Mucosa of rectum (tissue), 2 donors: Measurements from ENCODE around the gene LIPA.
"Not testable (repeated sequence)": the region's sequence is repeated elsewhere in the genome, so short reads cannot be mapped to it uniquely, and the experiment has no call there.

Experiments
- H3K27ac ChIP-seq, 2 donors: one replicate each; pipeline ENCODE4 v1.7.0; 2013; ENCODE audit warnings: inconsistent platforms in 2 of 2, low read depth in 2 of 2, low read length in 2 of 2
- H3K27me3 ChIP-seq, 2 donors: one replicate each; pipeline ENCODE4 v1.7.0; 2013; ENCODE audit warnings: low read length in 2 of 2; ENCODE audit not compliant: control insufficient read depth in 2 of 2, insufficient read depth in 2 of 2
- H3K36me3 ChIP-seq, 2 donors: one replicate each; pipeline ENCODE4 v1.7.0; 2013; ENCODE audit warnings: low read length in 2 of 2; ENCODE audit not compliant: control insufficient read depth in 2 of 2, insufficient read depth in 2 of 2
- H3K4me1 ChIP-seq, 2 donors: one replicate each; pipeline ENCODE4 v1.7.0; 2013; ENCODE audit warnings: low read length in 2 of 2, mild to moderate bottlenecking in 1 of 2; ENCODE audit not compliant: control insufficient read depth in 2 of 2, insufficient read depth in 2 of 2
- H3K4me3 ChIP-seq, 2 donors: one replicate each; pipeline ENCODE4 v1.7.0; 2013; ENCODE audit warnings: low read length in 2 of 2
- H3K9ac ChIP-seq, 2 donors: one replicate each; pipeline ENCODE4 v1.7.0; 2013; ENCODE audit warnings: low read length in 2 of 2, low read depth in 1 of 2, mild to moderate bottlenecking in 1 of 2
- H3K9me3 ChIP-seq, 2 donors: one replicate each; pipeline ENCODE4 v1.7.0; 2013; ENCODE audit warnings: low read length in 2 of 2; ENCODE audit not compliant: control insufficient read depth in 2 of 2
- donor health status: healthy.
- donor health status: Normal muscosa, but diverticular disease.

Gene LIPA

DNA sequence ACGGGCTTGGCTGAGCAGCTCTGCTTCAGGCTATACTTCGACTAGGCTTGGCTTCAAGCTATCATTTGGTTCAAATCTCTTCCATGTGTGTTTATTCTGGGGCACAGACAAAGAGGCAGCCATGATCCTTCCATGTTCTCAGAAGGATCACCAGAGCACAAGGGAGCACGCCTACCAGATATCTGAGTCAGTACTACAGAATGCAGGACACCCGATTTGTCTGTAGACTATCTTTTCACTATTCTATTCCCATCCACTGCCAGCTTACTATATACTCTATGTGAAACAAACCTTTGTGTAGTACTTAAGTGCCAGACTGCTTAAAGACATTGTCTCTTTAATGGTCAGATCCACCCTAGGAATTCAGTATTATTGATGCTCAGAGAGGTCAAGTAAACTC is 79.6 kb downstream of the LIPA start:
- H3K27ac ChIP-seq: no peak overlapping the region
- H3K9ac ChIP-seq: no peak overlapping the region
- H3K27me3 ChIP-seq: peaks cover 0 to 3% of the 10 kb centered on the region in 2 donors
- no peaks in the 10 kb centered on the region for H3K9me3 ChIP-seq
- no peaks in the 10 kb centered on the region for H3K36me3 ChIP-seq
- no peak overlapping the region for H3K4me3 ChIP-seq
- no peaks in the 10 kb centered on the region for H3K4me1 ChIP-seq

DNA sequence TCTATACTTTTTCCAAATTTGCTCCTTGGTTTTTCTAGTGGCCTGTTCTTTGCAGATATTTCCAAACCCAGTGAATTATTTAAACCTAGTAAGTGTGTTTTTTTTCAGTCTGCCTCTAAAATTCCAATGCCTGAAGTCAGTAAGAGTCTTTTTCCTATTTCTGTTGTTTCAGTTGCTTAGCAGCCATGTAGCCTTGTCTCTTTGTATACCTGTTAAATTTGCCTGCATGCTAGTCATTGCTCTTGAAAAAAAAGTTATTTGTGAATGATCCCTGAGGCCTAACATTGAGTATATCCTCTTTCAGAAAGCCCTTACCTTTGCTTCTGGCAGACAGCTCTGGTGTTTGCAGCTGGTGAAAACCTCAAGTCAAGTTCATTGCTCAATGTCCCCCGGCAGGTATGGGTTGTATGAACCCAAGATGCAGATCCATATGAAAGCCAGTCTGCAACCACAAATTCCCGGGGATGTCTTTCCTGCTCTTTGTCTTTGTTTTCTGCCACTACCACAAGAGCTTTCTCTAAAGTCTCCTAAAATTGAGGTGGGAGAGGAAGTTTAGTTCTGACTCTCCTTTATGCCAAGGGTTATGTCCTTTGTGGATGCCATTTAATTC is 80.2 kb downstream of the LIPA start:
- Histone ChIP-seq H3K4me3 (no peak overlapping the region), H3K27ac (no peak overlapping the region), H3K9ac (no peak overlapping the region), H3K36me3 (no peaks in the 10 kb centered on the region), H3K4me1 (no peaks in the 10 kb centered on the region), H3K27me3 (peaks cover 0 to 3% of the 10 kb centered on the region in 2 donors), H3K9me3 (no peaks in the 10 kb centered on the region)

DNA sequence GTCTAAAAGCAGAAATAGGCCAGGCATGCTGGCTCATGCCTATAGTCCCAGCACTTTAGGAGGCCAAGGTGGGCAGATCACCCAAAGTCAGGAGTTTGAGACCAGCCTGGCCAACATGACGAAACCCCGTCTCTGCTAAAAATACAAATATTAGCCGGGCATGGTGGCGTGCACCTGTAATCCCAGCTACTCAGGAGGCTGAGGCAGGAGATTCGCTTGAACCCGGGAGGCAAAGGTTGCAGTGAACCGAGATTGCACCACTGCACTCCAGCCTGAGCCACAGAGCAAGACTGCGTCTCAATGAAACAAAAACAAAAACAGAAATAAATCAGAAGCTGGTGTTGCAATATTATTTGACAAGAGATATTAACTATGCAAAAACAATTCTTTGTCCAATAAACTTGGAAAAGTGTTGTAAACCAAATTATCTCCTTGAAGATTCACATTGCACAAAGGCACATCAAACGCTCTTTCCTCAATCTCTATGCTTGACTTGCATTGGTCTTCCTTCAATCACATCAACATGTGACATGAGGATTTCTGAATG is 83.1 kb downstream of the LIPA start:
- not testable (repeated sequence) for H3K36me3 ChIP-seq, H3K27ac ChIP-seq, H3K4me3 ChIP-seq, H3K27me3 ChIP-seq, H3K9ac ChIP-seq, H3K9me3 ChIP-seq, H3K4me1 ChIP-seq

DNA sequence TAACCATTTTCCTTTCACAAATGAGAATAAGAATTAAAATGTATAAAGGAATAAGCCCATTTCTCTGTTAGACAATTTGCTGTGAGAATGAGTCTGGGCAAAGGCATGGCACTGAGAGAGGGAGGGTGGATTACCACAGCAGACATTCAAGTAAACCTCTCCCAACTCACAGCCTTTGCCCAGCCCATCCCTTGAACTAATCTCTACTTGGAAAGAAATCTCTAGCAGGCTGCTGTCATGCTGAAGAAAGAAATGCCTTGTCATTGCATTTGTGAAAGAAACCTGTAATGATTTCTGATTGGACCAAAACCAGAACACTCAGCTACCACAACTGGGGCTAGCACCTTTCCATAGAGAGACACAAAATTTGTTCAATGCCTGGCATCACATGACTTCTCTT is 83.7 kb downstream of the LIPA start:
- peaks cover 0 to 3% of the 10 kb centered on the region in 2 donors for H3K27me3 ChIP-seq
- no peak overlapping the region for H3K4me3 ChIP-seq
- no peaks in the 10 kb centered on the region for H3K9me3 ChIP-seq
- no peaks in the 10 kb centered on the region for H3K36me3 ChIP-seq
- no peak overlapping the region for H3K9ac ChIP-seq
- no peaks in the 10 kb centered on the region for H3K4me1 ChIP-seq
- H3K27ac ChIP-seq: no peak overlapping the region

DNA sequence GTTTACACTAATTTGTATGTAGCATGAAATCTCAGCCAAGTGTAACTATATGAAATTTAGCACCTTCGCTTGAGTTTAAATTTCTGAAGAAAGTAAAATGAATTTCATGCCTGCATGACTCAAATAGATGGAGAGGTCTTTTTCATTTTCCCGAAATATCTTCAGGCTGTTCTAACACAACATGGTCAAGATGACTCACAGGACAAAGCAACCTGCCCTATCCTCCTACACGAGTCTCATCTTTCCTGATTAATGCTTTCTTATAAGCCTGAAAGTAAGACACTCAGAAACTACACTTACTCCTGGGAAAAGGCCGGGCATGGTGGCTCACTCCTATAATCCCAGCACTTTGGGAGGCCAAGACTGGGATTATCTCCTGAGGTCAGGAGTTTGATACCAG is 85.7 kb downstream of the LIPA start:
- Histone ChIP-seq H3K4me3 (no peak overlapping the region), H3K9me3 (no peaks in the 10 kb centered on the region), H3K9ac (no peak overlapping the region), H3K4me1 (no peaks in the 10 kb centered on the region), H3K36me3 (no peaks in the 10 kb centered on the region), H3K27ac (no peak overlapping the region), H3K27me3 (no peaks in the 10 kb centered on the region)

- no peaks in the 10 kb centered on the region for H3K4me1 ChIP-seq
- H3K9ac ChIP-seq: no peak overlapping the region
- no peak overlapping the region for H3K27ac ChIP-seq
- no peak overlapping the region for H3K4me3 ChIP-seq
- no peaks in the 10 kb centered on the region for H3K36me3 ChIP-seq
- H3K9me3 ChIP-seq: no peaks in the 10 kb centered on the region
- no peaks in the 10 kb centered on the region for H3K27me3 ChIP-seq
Observed at GRCh38 chr10:89164920-89165319, 86.7 kb downstream of the LIPA start.

GRCh38 chr10:89164080-89164479 is 87.5 kb downstream of the LIPA start:
- Histone ChIP-seq H3K27ac (peak overlapping the region; percentile 20 to 61), H3K9me3 (no peaks in the 10 kb centered on the region), H3K4me1 (no peaks in the 10 kb centered on the region), H3K4me3 (peak overlapping the region in 1 of 2 donors; percentile 43), H3K27me3 (no peaks in the 10 kb centered on the region), H3K9ac (no peak overlapping the region), H3K36me3 (no peaks in the 10 kb centered on the region)
